ENCODE data around the gene MED22.
A peak's percentile ranks its signal among the peaks of the same experiment; 100 is the strongest.

Gene MED22

DNA sequence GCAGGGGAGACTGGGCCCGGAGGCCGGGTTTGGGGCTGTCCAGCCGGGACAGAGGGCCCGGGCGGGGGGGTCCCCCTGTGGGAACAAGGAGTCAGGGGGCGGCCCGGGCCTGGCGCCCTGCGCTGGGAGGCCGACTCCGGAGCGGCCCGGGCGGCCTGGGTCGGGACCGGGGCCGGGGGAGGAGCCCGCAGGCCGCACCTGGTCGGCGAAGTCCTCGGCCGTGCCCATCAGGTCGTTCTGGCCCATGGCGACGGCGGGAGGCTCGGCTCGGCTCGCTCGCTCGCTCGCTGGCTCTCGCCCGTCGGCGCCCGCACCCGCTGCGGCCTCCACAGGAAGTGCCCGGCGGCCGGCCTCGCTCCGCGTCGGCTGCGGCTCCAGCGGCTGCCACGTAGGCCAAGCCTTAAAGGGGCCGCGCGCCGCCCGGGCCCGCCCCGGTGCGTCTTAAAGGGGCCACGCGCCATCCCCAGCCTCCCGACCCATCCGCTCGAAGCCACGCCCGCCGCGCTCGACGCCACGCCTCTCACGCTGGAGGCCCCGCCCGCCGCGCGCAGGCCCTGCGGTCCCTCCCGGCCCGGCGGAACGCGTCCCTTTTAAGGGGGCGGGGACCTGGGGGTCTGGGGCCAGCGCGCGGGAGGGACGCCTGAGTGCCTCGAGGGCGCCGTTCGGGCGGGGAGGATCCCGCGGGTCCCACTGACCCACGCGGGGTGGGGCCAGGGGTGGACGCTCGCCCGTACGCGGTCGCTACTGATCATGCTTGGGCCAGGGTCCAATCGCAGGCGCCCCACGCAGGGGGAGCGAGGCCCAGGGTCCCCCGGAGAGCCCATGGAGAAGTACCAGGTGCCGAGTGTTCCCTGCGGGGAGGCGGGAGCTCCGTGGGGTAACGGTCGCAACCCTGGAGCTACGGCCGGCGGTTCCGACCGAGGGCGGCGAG is 28.1 kb upstream of the MED22 start, which contains the start of the genes STKLD1 and SURF4:
Gene STKLD1, plus strand, starts transcription at position 643 of the 931 bp plus-strand sequence. Its CDS starts 108 bp downstream, at position 751.
Gene SURF4, minus strand, starts transcription at position 337 of the 931 bp plus-strand sequence. Its CDS starts 91 bp downstream, at position 246.
- peak; percentile 96 for DNase-seq

DNA sequence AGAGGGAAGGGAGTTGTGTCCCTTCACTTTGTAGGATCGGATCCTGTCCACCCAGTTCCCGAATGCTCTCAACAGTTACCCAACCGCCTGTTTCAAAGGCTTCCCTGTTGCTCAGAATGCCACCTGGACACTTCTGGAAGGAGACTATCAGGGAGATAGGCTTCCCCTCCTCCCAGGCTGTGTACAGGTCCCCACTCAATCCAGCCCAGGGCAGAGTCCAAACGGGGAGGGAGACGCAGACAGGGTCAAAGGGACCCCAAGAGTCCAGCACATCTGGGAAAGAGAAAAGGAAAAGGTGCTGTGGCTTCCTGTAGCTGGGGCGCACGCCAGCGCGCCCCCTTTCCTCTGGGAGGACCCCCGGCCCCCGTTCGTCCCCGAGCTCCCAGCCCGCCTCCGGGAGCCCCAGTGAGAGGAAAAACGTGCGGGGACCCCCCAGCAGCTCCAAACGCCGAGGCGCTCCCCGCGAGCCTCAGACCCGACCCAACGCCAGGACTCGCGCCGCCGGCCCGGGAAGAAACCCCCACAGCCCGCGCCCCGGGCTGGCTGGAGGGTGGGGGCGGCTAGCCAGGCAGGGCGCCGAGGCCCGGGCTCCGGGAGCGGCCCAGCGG is 27.3 kb upstream of the MED22 start:
- no peak for DNase-seq

DNA sequence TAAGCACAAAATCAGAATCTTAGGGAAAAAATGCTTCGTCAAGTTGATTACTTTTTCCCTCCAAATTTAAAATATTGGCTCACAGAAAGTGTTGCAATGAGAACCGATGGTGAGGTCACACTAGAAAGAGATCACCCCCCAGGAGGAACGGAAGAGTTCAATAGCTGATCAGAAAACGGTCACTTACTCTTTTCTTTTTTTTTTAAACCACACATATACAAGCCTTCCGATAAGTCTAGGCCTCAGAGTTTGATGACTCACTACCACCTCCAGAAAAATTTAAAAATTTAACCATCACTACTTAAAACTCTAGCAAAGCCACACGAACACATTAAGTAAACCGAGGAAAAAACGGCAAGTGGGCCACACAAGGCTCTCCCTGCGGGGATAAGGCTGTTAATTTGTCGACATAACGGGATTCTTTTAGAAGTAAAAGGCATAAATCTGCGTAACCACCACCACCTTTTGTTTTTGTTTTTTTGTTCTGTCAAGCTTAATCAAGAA is 26.7 kb upstream of the MED22 start:
- no peak for DNase-seq

DNA sequence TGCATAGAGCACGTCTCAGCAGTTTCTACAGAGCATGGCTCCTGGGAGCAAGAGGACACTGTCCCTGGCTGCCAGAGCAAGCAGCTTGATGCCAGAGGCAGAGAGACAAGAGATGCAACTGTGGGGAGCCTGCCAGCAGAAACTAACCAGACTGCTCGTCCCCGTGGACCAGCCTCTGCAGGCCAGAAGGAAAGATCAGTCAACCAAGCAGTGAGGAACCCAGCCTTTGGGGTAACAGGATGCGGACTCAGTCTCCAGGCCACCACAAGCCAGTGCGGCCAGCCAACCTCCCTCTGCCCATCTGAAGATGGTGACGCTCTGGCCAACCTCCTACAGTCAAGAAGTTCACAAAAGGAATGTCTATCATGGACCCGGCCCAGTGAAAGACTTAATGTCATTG is 24.2 kb upstream of the MED22 start:
- no peak for DNase-seq

DNA sequence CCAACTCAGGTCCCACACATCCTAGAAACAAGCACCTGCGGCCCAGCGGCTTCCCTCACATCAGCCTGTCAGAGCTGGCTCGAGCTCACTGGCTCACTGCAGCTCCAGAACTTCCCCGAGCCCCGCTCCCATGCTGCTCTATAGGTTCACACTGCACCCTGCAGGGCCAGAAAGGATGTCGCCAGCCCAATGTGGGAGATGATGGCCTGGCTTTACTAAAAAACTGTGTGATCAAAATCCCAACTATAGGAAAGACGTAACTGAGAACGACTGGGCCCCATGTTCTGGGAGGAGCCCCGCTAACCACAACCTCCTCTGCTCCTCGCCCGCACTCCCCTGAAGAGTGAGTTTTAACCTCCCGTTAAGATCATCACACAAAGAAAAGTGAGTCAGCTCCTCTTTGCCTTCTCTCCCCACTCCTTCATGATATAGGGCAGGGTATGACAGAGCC is 23.4 kb upstream of the MED22 start:
- peak; percentile 63 for DNase-seq

DNA sequence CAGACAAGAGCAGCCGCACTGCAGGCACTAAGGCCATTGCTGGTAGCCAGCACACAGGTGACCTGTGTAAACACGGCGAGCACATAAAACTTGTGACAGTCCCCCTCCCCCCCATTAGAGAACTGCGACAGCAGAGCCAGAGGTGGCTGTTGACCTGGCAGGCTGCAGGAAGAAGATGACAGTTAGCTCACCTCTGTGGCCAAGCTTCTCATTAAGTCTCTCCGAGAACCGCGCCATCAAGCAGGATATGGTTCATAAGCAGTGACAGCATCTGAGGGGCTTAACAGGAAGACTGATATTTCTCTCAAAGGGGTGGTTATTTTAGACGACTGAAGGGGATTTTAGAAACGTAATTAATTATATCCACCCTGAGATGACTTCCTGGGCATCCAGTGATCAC is 22.8 kb upstream of the MED22 start:
- no peak for DNase-seq

DNA sequence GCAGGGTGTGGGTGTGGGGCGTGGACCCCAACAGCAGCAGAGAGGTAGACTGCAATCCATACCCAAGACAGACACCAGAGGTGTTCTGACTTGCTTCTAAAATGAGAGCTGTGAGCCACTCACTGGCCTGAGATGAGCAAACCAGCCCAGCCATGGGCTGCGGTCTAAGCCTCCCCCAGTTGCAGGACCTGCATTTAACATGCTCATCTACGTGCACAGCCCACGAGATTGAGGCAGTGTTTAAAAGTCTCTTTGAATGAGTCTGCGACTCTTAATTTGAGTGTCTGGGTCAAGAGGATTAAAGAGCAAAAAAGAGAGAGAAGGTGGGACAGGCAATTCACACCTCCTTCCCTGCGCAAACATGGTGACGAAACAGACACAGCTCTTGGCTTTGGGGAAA is 22.0 kb upstream of the MED22 start:
- DNase-seq, result no peak

DNA sequence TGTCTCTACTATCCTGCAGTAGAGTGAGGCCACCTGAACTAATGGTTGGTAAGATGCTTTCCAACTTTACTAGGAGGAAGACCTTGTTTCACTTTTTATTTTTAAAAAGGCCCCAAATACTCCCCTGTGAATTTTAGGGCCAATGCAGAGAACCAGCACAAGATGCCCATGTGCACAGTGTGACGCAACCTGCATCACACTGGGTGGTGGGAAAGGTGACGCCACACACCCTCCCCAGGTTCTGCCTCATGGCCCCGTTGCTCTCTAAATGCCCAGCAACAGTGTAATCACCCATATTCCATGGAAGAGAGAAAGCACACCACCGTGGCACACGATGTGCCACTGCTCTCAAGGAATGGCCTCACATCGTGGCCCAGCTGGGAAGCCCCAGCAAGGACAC is 21.5 kb upstream of the MED22 start:
- DNase-seq, result no peak

DNA sequence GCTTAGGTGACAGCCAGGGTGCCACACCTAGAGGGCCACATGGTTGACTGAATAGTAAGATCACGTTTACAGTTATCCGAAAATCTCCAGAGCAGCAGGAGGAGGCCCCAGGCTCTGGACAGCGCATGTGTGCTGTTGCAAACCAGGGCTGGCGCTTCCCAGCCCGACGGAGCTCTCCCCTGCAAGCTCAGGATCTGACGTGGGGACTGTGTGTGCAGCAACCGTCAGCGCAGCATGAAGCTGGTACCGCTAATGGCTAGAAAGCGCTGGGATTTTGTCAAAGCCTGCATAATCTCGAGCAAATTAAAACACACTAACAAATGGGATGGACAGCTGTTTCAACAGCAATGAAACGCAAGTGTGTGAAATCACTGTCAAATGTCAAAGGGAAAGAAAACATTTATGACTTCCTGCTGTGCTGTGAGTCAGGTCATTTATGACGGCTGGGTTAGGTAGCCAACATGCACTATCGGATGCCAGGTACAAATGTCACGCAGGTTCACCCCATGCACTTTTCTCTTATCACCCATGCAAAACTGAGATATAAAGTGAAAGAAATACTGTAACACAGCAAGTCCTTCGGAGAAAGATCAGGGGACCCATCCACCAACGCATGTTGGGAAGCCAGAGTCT is 20.4 kb upstream of the MED22 start:
- no peak for DNase-seq

DNA sequence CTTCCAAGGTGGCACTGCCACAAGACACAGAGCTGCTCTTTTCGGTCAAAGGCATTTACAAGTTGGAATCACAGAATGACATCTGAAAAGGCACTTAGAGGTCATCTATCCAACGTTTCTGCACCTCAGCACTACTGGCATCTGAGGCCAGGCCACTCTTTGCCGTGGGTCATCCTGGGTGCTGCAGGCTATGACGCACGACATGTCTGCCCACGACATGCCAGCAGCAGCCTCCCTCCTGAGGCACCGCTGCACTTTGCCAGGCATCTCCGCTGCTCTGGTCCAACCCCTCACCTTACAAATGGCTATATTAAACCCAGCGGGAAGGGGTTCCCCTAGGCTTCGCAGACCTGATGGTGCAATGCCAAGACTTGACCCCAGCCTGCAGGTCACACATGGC is 19.8 kb upstream of the MED22 start:
- DNase-seq, result no peak

DNA sequence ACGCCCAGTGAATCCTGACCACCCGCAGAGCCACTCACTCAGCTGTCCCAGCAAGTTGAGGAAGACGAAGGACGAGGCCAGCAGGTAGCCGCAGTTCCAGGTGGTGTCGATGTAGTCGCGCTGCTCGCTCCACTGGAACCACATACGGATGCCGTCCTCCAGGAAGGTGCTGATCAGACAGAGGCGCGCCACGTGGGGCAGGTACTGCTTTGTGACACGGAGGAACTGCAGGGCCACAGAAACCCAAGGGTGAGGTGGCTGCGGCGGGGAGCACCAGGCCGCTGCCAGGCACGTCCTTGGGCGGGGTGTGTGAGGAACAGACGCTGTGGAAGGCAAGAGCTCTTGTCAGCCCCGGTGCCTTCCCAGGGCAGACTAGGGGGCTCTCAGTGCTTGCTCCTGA is 19.3 kb upstream of the MED22 start:
- no peak for DNase-seq

DNA sequence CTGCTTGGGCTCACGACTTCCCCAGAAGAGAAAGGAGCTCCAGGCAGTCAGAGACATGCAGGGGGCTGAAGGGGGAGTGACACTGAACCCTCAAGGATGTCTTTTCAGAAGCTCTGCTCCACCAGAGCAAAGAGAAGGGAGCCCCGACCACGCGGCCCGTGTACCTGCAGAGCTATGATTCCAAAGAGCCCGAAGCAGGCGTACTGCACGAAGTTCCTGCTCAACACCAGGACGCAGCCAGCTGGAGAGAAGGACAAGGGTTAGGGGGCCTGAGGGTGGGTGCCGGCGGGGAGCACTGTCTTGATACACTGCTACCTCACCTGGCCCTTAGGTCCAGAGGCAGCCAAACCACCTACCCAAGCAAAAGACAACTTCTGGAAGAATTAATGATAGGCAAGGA is 18.5 kb upstream of the MED22 start:
- no peak for DNase-seq

DNA sequence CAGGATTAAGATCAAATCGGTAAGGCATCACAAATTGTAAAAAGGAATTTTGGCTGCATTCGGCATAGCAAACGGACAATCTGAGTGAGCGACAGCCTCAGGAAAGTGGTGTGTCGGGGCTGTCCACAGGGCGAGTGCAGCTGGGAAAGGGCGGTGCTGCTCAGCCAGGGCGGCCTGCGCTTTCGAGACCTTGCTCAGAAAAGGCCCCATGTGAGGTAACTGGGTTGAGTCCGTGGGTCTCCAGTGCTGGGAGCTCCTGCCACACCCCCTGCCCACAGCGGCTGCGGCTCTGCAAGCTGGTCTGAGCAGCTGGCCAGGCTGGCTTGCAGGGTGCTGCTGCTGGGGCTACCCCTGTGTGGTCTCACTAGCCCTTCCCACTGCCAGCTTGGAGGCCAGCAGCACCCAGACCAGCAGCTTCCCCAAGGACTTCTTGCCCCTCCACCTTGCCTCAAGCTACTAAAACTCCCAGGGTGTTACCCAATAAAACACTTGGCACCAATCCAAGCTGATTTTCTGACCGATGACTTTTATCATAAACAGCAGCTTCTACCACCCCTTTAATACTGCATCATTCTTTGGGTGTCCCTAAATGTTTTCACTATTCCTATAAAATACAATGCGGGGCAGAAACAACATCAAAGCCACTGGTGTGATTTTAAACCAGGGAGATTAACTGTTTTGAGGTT is 14.6 kb upstream of the MED22 start:
- no peak for DNase-seq

DNA sequence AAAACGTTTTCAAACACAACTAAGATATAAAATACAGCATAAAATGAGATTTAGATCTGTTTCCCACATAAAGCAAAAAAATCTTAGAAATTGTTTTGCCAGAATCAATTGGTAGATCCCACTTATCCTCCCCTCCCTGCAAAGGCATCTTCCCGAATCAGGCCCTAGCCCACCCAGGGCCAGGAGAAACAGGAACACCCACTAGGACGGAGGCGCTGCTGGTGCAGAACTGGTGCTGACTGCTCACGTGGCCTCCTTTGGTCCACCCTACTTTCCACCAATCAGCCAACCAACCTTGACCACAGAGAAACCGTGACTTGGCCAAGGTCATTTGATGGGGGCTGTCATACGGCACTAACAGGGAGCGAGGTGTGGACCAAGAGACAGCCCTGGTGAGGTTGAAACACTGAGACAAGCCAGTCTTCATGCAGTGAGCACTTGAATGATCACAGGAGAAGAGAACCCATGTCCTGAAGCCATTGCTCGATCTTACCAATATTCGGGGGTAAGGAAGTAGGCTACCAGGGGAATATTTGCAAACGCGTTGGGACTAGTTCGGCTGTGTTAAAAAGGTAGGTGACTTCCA is 13.7 kb upstream of the MED22 start:
- no peak for DNase-seq

DNA sequence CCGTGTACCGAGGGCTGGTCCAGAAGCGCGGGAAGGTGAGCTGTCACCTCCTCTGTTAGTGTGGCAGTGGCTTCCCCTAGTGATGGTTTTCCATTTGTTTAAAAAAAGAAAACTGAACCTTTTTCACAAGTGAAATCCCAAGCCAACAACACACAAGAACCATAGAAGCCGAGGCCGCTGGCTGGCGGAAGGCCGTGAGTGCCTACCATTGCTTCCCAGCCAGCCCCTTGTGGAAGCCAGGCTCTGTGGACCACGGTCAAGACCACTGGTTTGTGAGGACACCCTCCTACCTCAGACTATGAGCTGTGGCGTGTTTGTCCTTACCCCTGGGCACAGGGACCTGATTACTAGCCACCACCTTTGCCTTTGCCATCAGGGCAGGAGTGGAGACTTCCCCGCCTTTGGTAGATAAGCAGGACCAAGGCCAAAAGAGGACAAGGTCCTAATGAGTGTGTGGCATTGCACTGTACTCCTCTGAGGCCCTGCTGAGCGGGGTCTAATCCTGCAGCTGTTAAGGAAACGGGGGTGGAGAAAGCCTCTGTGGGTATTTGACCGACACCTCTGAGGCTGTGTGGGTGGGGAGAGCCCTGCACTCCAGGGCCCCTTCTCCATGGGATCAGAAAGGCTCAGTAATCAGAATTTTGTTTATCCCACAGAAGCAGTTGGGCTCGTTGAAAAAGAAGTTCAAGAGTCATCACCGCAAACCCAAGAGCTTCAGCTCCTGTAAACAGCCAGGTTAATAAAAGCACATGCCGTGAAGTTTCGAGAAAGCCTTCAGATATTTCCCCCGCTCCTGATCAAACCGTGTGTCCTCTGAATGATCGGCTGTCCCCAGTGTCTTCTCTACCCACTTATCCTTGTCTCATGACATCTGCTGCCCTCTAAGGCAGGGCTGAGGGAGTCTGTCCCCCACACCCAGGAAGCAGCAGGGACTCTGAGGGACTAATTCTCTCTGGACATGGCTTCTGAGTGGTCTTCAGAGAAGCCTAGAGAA is 12.8 kb upstream of the MED22 start:
- no peak for DNase-seq

DNA sequence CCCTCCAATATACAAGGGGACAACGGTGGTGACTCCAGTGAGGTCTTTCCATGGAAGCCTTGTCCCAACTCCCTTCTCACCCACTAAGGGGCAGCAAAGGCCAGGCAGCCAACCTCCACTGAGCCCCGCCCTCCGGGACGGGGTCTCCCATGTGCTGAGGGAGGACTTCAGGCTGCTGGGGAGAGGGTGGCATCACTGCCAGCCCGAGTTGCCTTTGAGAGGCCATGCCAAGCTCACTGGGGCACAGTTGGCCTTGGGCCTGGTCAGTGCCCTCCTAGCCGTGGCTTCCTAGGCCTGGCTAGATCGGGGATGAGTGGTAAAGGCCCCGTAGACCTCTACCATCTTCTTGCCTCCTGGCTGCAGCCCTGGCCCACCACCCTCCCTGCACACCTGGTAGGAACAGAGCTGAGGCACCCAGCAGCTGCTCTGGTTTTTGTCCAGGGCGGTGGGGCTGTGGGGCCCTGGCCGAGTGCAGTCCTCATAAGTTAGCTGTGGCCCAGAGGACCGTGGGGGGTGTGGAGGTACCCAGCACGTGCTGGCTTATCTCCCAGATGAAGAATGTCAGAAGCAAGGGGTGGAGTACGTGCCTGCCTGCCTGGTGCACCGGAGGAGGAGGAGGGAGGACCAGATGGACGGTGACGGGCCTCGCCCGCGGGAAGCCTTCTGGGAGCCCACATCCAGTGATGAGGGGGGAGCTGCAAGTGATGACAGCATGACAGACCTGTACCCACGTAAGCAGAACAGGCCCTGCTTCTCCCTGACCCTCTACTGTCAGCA is 11.7 kb upstream of the MED22 start:
- no peak for DNase-seq

DNA sequence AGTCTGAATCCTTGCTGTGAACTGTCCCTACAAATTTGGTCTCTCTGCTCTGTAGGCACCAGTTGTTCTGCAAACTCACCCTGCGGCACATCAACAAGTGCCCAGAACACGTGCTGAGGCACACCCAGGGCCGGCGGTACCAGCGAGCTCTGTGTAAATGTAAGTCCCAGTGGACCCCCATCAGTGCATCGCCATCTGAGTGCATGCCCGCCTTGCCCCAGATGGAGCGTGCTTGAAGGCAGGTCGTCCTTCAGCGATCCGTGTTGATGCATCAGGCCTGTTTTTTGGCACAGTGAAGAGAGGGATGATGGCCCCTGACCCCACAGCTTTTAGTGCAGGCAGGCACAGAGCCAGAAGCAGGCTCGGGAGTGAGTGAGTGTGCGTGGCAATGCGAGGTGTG is 9.7 kb upstream of the MED22 start:
- no peak for DNase-seq

DNA sequence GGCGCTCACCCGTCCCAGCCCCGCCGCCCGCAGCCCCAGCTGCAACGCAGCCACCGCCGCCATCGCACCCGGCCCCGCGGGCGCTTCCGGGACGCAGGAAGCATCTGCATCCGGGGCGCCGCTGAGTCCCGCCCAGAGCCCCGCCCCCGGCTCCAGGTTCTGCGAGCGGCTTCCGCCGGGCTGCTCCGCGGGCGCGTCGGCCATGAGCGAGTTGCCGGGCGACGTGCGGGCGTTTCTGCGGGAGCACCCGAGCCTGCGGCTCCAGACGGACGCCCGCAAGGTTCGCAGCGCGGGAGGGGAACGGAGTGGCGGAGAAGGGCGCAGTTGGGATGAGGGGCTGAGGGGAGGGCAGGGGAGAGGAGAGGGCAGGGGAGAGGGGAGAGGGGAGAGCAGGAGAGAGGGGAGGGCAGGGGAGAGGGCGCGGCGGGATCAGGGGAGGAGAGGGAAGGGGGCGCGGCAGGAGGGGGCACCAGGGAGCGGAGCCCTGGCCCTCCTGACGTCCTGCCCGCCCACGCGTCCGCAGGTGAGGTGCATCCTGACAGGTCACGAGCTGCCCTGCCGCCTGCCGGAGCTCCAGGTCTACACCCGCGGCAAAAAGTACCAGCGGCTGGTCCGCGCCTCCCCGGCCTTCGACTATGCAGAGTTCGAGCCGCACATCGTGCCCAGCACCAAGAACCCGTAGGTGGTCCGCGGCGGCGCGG is 8.6 kb upstream of the MED22 start, which contains the start of the genes SURF1 and SURF2:
Gene SURF1, minus strand, starts transcription at position 97 of the 701 bp plus-strand sequence. Its CDS starts 34 bp downstream, at position 63.
Gene SURF2, plus strand, starts transcription at position 160 of the 701 bp plus-strand sequence. Its CDS starts 43 bp downstream, at position 203.
- peak; percentile 93 for DNase-seq

DNA sequence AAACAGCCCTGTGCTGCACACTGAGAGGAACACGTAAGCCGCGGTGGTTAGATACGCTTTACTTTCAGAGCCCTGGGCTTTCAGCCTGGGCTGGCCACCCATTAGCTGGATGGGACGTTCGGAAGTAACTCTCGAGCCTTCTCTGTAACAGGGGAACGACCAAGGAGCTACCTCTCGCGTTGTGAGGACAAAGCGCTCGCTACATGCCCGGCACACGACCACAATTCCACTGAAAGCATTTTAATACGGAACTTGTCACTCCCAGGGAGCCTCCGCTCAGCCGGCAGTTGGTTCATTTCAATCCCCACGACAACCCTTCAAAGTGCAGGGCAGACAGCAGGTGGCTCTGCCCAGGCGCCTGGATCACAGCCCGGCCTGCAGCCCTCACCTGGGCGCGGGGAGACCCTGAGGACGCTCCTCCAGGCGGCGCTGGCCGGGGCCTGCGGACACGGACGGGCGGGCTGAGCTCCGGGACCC is 8.0 kb upstream of the MED22 start:
- DNase-seq, result no peak
